GM19397 (cell line): ENCODE results near the gene PRKCZ.

ENCODE experiments used
- ATAC-seq: cut with Tn5 transposase; IDR thresholded peaks from one replicate; pipeline ENCODE4 v1.9.1; 2021; ENCODE audit warnings: mild to moderate bottlenecking, moderate library complexity; ENCODE audit not compliant: unreplicated experiment

Gene PRKCZ

DNA sequence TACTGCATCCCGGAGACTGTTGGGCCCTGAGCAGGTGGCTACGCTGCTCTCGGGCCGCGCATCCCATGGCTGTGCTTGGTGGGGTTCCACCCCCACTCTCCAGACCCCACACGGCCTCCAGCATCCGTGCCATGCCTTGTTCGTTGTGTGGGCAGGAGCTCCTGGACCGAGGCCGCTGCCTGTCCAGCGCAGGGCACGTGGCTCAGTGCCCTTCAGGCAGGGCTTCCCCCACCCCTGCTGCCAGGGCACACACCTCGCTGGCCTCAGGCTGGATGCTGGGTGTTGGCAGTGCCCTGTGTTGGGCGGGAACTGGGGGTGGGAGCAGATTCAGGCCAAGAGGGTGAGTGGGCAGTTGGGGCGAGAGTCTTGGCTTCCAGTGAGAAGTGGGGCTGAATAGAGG lies 9.9 kb downstream of the PRKCZ start:
- ATAC-seq = no peak

DNA sequence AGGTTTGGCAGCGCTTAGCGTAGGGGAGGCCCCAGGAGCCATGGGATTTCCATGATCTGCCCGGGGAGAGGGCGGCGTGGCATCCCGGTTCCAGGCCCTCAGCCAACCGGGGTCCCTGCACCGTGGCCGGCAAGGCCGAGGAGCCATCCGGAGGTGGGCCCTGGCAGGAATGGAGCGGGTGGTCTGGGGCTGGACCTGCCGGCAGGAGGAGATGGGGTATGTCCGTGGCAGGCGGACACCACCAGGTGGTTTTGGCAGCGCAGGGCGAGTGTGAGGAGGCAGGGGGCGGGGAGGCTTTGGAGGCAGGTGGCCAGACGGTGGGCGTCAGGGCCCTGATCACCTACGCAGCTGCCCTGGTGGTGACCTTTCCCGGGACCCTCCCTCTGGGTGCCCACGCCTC lies 10.3 kb downstream of the PRKCZ start:
- ATAC-seq = no peak

DNA sequence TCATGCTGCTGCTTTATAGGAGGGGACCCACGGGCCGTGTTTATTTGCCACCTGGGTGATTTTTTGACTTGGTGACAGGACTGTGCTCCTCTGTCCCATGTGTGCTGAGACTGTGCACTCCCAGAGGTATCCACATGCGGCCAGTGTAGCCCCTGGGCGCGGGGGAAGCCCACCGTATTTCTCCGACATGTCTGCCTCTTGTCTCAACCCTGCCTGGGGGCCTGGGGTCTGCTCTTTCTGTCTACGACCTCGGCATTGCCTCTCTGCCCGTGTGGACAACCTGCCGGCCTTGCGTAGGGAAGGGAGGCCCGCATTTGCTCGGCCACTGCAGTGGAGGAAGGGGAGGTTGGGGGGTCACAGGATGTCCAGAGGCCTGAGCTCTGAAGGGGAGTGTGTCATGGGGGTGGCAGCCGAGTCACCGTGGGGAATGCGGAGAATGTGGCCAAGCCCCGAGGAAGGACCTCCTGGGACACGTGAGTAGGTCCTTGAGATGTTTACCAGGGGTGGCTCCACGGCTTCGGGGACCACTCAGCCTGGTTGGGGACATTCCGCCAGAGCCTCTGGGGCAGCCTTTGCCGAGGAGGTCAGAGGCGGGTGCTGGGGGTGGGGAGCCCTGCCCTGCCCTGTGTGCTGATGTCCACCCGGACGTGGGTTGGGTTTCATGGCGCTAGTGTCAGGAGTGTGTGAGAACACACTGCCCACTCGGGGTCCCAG lies 11.0 kb downstream of the PRKCZ start:
- no peak for ATAC-seq

- ATAC-seq = no peak
These were observed 15.5 kb downstream of the PRKCZ start for GRCh38 chr1:2065699-2066098.

DNA sequence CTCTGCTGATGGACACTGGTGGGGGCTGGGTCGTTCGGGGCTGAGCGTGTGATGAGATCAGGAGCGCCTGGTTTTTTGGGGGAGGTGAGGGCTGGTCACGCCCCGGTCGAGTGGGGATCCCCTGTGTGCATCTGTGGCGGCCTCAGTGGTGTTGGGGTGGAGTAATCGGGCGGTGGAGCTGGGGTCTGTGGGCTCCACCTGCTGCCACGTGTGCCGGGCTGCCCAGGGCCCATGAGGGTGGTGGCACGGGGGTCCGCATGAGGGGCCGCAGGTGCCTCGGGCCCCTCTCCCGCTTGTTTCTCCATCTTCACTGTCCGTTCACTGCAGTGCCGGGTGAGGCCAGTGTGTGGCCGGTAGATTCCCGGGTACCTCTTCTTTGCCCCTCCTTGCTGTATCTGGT lies 17.2 kb downstream of the PRKCZ start:
- ATAC-seq = no peak

DNA sequence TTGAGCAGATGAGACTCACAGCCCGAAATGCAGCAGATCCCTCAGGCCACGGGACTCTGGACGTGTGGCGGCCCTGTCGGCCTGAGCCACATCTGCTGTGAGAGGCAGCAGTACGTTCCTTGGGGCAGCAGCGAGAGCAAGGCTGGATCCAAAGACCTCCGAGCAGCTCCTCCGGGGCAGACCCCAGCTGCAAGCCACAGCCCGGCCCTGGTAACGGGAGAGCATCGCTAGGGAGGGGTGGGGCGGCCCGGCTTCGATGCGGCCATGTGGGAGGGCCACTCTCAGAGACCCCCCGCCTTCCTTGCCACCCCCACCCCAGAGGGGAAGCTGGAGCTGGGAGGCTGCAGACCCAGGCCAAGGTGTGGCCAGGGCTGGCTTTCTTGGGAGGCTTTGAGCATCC lies 17.8 kb downstream of the PRKCZ start:
- no peak for ATAC-seq

GRCh38 chr1:2068951-2069350 lies 18.7 kb downstream of the PRKCZ start:
- no peak for ATAC-seq

DNA sequence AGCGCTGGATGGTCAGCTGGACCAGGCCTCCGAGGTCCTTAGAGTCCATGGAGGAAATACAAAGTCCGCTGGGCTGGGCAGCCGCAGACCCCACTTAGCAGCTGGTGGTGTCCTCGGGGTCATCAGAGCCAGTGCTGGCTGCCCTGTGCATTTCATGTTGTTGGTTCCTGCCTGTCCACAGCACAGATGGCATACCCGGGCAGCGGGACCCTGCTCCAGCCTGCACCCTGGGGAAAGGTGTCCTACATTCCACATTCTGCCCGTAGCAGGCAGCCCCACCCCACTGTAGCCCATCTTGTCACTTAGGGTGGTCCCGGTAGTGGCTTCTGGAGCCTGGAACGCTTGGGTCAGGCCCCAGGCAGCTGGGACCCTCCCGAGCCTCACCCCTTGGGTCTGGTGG lies 19.8 kb downstream of the PRKCZ start:
- ATAC-seq = no peak

DNA sequence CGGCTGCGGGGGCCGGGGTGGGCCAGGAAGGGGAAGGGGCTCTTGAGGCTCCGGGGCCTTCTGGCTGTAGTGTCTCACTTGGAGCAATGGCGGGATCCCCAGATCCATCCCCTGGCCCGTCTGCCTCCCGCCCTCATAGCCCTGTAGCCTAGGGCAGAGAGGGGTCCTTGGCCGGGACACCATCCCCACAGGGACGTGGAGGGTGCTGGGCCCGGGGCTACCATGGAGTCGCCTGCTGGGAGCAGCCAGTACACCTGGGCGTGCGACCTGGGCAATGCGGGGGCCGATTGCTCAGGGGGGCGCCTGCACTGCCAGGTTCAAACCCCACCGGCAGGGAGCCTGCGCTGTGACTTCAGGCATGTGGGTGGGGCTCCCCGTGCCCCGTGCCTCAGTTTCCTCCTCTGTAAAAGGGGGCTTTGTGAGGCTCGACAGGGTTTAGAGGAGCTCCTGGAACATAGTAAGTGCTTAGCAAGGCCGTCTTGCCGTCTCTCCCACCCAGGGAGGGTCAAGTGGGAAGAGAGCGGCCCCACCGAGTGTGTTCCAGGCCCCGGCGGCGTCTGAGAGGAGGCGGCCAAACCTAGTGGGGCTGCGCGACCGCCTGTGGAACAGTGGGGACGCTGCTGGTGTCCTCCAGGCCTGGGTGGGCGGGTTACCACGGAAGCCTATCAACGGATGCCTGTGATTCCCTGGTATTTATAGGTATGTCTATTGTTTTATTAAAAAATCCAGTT lies 20.8 kb downstream of the PRKCZ start:
- ATAC-seq = no peak

DNA sequence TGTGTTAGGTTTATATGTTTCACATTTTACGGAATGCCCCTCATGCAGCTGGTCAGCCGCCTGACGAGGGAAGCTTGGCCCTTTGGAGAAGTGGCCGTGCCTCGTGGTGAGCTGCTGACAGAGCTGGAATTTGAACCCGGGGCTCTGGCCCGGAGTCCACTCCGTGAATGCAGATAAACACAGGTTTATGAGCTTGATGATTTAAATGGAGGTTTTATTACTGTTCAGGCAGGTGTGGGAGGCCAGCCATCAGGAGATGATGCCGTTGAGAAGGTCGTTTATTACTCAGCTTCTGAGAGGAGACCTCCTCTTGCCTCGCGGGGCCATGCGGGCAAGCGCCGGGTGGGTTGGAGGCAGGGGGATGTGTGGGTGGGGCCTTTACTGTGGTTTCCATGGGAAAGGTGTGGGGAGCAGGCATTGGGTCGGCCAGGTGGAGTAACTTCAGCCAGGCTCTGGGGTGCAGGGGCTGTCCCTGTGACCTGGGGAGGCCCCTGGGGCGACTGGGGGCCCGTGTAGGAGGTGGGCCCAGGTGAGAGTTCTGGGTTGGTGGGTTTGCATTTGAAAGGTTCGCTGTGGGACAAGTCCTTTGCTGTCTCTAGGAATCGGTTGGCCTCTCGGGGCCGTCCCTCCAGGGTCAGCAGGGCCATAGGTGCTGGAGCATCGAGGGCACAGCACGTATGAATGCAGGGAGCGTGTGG lies 22.0 kb downstream of the PRKCZ start:
- no peak for ATAC-seq

- ATAC-seq = no peak
These were observed 22.7 kb downstream of the PRKCZ start for GRCh38 chr1:2072891-2073290.

- no peak for ATAC-seq
These were observed 23.4 kb downstream of the PRKCZ start for GRCh38 chr1:2073382-2074230.

- ATAC-seq = no peak
These were observed 24.2 kb downstream of the PRKCZ start for GRCh38 chr1:2074396-2074795.

DNA sequence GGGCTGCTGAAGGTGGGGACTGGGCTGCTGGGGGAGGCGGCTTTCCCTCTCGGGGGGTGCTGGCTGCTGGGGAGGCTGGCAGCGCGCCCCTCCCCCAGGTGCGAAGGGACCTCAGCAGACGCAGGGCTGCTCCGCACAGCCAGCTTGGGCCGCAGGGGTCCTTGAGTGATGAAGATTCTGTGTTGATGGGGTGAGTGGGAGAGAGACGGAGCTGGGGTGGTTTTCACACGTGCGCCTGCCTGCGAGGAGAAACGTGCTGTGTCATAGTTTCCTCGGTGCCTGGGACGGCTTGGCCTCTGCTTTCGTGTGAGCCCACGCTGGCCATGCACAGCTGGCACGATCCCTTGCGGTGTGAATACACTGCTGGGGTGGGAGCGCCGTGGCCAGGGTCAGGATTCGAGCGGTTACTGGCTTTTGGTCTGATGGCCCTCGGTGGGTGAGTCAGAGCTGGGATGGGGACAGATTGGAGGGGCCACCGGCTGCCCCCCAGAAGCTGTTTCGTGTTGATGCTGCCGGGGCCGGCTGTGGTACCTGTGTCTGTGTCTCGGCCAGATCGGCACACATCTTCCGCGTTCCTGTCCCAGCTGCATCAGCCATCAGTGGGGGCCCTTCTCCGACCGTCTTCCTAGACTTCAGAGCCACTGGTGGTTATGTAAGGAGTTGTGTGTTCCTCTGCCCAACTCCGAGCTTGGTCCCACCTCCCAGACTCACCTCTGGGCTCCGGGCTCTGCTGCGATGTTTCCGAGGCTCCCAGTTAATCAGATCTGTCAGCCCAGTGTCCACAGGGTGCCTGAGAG lies 24.9 kb downstream of the PRKCZ start:
- ATAC-seq = no peak

GRCh38 chr1:2076826-2077225 lies 26.6 kb downstream of the PRKCZ start:
- ATAC-seq = no peak

GRCh38 chr1:2078170-2078569 lies 28.0 kb downstream of the PRKCZ start:
- ATAC-seq = no peak

GRCh38 chr1:2079396-2080085 lies 29.3 kb downstream of the PRKCZ start:
- no peak for ATAC-seq

DNA sequence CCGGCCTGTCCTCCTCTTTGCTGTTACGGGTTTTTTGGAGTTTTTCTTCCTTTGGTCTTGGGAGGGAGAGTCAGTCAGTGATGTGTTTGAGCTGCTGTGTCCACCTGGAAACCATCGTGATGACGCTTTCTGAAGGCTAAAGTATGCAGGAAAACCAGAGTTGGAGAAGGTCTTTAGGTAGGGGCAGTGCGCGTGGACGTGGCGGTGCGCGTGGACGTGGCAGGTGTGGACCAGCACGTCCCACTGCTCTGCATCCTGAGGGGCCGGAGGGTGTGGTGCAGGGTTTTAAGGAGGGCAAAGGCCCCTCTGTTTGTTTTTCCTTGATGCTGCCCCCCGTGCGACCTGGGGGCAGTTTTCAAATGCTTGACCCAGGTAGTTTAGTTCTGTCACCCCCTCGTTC lies 29.9 kb downstream of the PRKCZ start:
- ATAC-seq = no peak

GRCh38 chr1:2080884-2081283 lies 30.7 kb downstream of the PRKCZ start:
- no peak for ATAC-seq
